OCI-LY1 (cell line): Measurements from ENCODE around the gene SELENOO.

Experiments
- CTCF ChIP-seq: fragments of 200-600 bp; sonication (generic), shearing (Covaris generic); IDR thresholded peaks from 2 replicates; pipeline ENCODE4 v1.5.1; 2017; ENCODE audit warnings: mild to moderate bottlenecking, antibody characterized with exemption, low read length, moderate library complexity, mixed read lengths
- EZH2 ChIP-seq: fragments of 200-600 bp; sonication (generic), shearing (Covaris generic); IDR thresholded peaks from 2 replicates; pipeline ENCODE4 v1.8.0; 2017; ENCODE audit warnings: borderline replicate concordance, mixed run types, mild to moderate bottlenecking, antibody characterized with exemption, low read length, moderate library complexity, mixed read lengths

GRCh38 chr22:50151571-50152537 lies 49.0 kb upstream of the SELENOO start:
- TF ChIP-seq CTCF: no peak
- TF ChIP-seq EZH2: no peak
